ENCODE data around the gene TMEM132C. TPM values are rescaled to one million over a fixed set of nuclear protein-coding genes. Genes with fewer than 3 reads are reported as not detected.

Gene TMEM132C
- total and polyA plus RNA-seq, 2 experiments from 2014 or later, result not detected

GRCh38 chr12:128290938-128291337, 24.0 kb downstream of the TMEM132C start:
- Histone ChIP-seq H4K20me1 (replicated peaks; ENCODE audit: insufficient read depth) (no peaks in the 10 kb centered on the region), H3K9me2 (ENCODE audit: insufficient read depth) (no peaks in the 10 kb centered on the region), H3K4me2 (no peak overlapping the region), H3K27ac (ENCODE audit: low read depth) (no peak overlapping the region), H2AFZ (no peak overlapping the region), H3K79me2 (replicated peaks; ENCODE audit: insufficient read depth) (no peaks in the 10 kb centered on the region), H3F3A (replicated peaks; ENCODE audit: low read depth) (no peaks in the 10 kb centered on the region), H3K4me3 (no peak overlapping the region), H3K36me3 (ENCODE audit: insufficient read depth) (no peaks in the 10 kb centered on the region; the same call in none of the 2 replicates), H3K4me1 (ENCODE audit: insufficient read depth) (no peaks in the 10 kb centered on the region), H3K27me3 (ENCODE audit: insufficient read depth) (no peaks in the 10 kb centered on the region)
- Mint-ChIP-seq H3K27ac (no peak overlapping the region), H3K36me3 (ENCODE audit: low read depth) (peaks cover 47% of the 10 kb centered on the region), H3K9me3 (peaks cover 99% of the 10 kb centered on the region), H3K27me3 (ENCODE audit: insufficient read depth, low read depth, poor library complexity) (peaks cover 14% of the 10 kb centered on the region), H3K4me1 (no peaks in the 10 kb centered on the region), H3K4me3 (no peak overlapping the region)
- TF ChIP-seq ZNF114 (CRISPR knock-in tag; IDR thresholded peaks at IDR 0.05) (no peak), CREB1 (CRISPR knock-in tag; IDR thresholded peaks at IDR 0.05; ENCODE audit: low read depth) (no peak), CTCF (conservative IDR thresholded peaks at IDR 0.05; ENCODE audit: low read depth in 2 of 2) (no peak), NANOG (IDR thresholded peaks at IDR 0.05; ENCODE audit: borderline replicate concordance) (no peak), EZH2 (IDR thresholded peaks at IDR 0.05; ENCODE audit: low read depth, unreplicated experiment) (no peak), REST (IDR thresholded peaks at IDR 0.05; ENCODE audit: unreplicated experiment) (no peak), EZH2phosphoT487 (IDR thresholded peaks at IDR 0.05; ENCODE audit: unreplicated experiment) (no peak), ZNF462 (CRISPR knock-in tag; IDR thresholded peaks at IDR 0.05) (no peak), STAT1 (IDR thresholded peaks at IDR 0.05; ENCODE audit: unreplicated experiment) (no peak), ZNF331 (CRISPR knock-in tag; IDR thresholded peaks at IDR 0.05; ENCODE audit: low read depth) (no peak), ETS1 (IDR thresholded peaks at IDR 0.05) (no peak), JUNB (IDR thresholded peaks at IDR 0.05; ENCODE audit: unreplicated experiment) (no peak), POLR2AphosphoS5 (IDR thresholded peaks at IDR 0.05; ENCODE audit: low read depth) (no peak)
- ATAC-seq (no peak), DNase-seq (ENCODE audit: low spot score) (no peak)

Data from GM23338 (cell line).